Neural progenitor cell (in vitro differentiated cells): ENCODE measurements around the gene CHST14. TPM values are rescaled to one million over a fixed set of nuclear protein-coding genes. Genes with fewer than 3 reads are reported as not detected.

ENCODE experiments used
- DNase-seq: peaks from one replicate; pipeline ENCODE4 v3.0.0-alpha.2; 2016; ENCODE audit warnings: low spot score
- H2AFZ ChIP-seq: fragments of 200-600 bp; sonication (generic); replicated peaks from 2 replicates; pipeline ENCODE4 v1.6.1; 2016; ENCODE audit warnings: antibody characterized with exemption
- H3F3A ChIP-seq: fragments of 200-600 bp; sonication (generic); 2 replicates; pipeline ENCODE4 v1.6.1; 2016; ENCODE audit warnings: antibody characterized with exemption, low read depth
- H3K27ac ChIP-seq: fragments of 200-600 bp; sonication (generic); 2 replicates; pipeline ENCODE4 v1.5.1; 2016; ENCODE audit warnings: mild to moderate bottlenecking
- H3K27me3 ChIP-seq: fragments of 200-600 bp; sonication (generic); 2 replicates; pipeline ENCODE4 v1.6.1; 2016; ENCODE audit warnings: mild to moderate bottlenecking, moderate library complexity
- H3K36me3 ChIP-seq: fragments of 200-600 bp; sonication (generic); 2 replicates; pipeline ENCODE4 v1.5.1; 2016
- H3K4me1 ChIP-seq: fragments of 200-600 bp; sonication (generic); 2 replicates; pipeline ENCODE4 v1.6.1; 2016; ENCODE audit warnings: mixed run types
- H3K4me2 ChIP-seq: fragments of 200-600 bp; sonication (generic); 2 replicates; pipeline ENCODE4 v1.6.1; 2016
- H3K4me3 ChIP-seq: fragments of 200-600 bp; sonication (generic); 2 replicates; pipeline ENCODE4 v1.5.1; 2016
- H3K79me2 ChIP-seq: fragments of 200-600 bp; sonication (generic); 2 replicates; pipeline ENCODE4 v1.6.1; 2016; ENCODE audit warnings: low read depth
- H3K9ac ChIP-seq: fragments of 200-600 bp; sonication (generic); 2 replicates; pipeline ENCODE4 v1.6.1; 2016
- H3K9me3 ChIP-seq: fragments of 200-600 bp; sonication (generic); 2 replicates; pipeline ENCODE4 v1.5.1; 2016; ENCODE audit warnings: low read depth
- H4K20me1 ChIP-seq: fragments of 200-600 bp; sonication (generic); 2 replicates; pipeline ENCODE4 v1.6.1; 2016; ENCODE audit warnings: low read depth
- H3K27ac Mint-ChIP-seq: 3 replicates; pipeline ENCODE4 v1.8.0; 2021; ENCODE audit warnings: mixed read lengths
- H3K27me3 Mint-ChIP-seq: 2 replicates; pipeline ENCODE4 v1.8.0; 2022; ENCODE audit warnings: low read depth, mild to moderate bottlenecking, inconsistent platforms, moderate library complexity, mixed read lengths; ENCODE audit not compliant: insufficient read depth
- H3K36me3 Mint-ChIP-seq: 3 replicates; pipeline ENCODE4 v1.8.0; 2021; ENCODE audit warnings: mixed read lengths
- H3K4me1 Mint-ChIP-seq: 3 replicates; pipeline ENCODE4 v1.8.0; 2021; ENCODE audit warnings: mixed read lengths
- H3K4me3 Mint-ChIP-seq: 3 replicates; pipeline ENCODE4 v1.8.0; 2021; ENCODE audit warnings: mild to moderate bottlenecking, moderate library complexity, mixed read lengths
- H3K9me3 Mint-ChIP-seq: 3 replicates; pipeline ENCODE4 v1.8.0; 2020; ENCODE audit warnings: mixed read lengths
- EZH2 ChIP-seq: fragments of 200-600 bp; sonication (generic); IDR thresholded peaks from 2 replicates; pipeline ENCODE4 v1.6.1; 2017; ENCODE audit warnings: antibody characterized with exemption, mild to moderate bottlenecking, moderate library complexity
- EZH2phosphoT487 ChIP-seq: fragments of 200-600 bp; sonication (generic); IDR thresholded peaks from 2 replicates; pipeline ENCODE4 v1.6.1; 2017; ENCODE audit warnings: antibody characterized with exemption
- total RNA-seq: library from RNA; depleted of rRNA; stranded (reverse); fragments of >200 nt; gene quantifications from 2 replicates; pipeline ENCODE4 v1.2.3, GENCODE V29; 2015; ENCODE audit warnings: low replicate concordance
- TF ChIP-seq, protein P1 (sequence below): fragments of 200-600 bp; sonication (generic); IDR thresholded peaks from 2 replicates; pipeline ENCODE4 v1.5.1; 2017; ENCODE audit warnings: antibody characterized with exemption, mild to moderate bottlenecking

The CHST14 gene
- total RNA-seq, 1 donor from 2014 or later: 11.9 TPM

GRCh38 chr15:40443255-40443654 lies 27.5 kb upstream of the CHST14 start:
- H4K20me1 ChIP-seq: peaks cover 66% of the 10 kb centered on the region
- Mint-ChIP-seq H3K4me3 (peak overlapping the region; percentile 92), H3K27me3 (peaks cover 31% of the 10 kb centered on the region), H3K27ac (no peak overlapping the region), H3K4me1 (peaks cover 49% of the 10 kb centered on the region), H3K9me3 (no peaks in the 10 kb centered on the region), H3K36me3 (no peaks in the 10 kb centered on the region)
- peaks cover 71% of the 10 kb centered on the region for H3K79me2 ChIP-seq
- DNase-seq: no peak
- no peaks in the 10 kb centered on the region for H3K9me3 ChIP-seq
- H2AFZ ChIP-seq: no peak overlapping the region
- peaks cover 32% of the 10 kb centered on the region for H3K4me1 ChIP-seq
- H3K27me3 ChIP-seq: peaks cover 16% of the 10 kb centered on the region
- H3K9ac ChIP-seq: no peak overlapping the region
- TF ChIP-seq, protein P1, sequence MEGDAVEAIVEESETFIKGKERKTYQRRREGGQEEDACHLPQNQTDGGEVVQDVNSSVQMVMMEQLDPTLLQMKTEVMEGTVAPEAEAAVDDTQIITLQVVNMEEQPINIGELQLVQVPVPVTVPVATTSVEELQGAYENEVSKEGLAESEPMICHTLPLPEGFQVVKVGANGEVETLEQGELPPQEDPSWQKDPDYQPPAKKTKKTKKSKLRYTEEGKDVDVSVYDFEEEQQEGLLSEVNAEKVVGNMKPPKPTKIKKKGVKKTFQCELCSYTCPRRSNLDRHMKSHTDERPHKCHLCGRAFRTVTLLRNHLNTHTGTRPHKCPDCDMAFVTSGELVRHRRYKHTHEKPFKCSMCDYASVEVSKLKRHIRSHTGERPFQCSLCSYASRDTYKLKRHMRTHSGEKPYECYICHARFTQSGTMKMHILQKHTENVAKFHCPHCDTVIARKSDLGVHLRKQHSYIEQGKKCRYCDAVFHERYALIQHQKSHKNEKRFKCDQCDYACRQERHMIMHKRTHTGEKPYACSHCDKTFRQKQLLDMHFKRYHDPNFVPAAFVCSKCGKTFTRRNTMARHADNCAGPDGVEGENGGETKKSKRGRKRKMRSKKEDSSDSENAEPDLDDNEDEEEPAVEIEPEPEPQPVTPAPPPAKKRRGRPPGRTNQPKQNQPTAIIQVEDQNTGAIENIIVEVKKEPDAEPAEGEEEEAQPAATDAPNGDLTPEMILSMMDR: no peak
- no peak for TF ChIP-seq EZH2
- no peak for TF ChIP-seq EZH2phosphoT487
- H3K4me2 ChIP-seq: peak overlapping the region; percentile 82
- H3F3A ChIP-seq: peaks cover 27% of the 10 kb centered on the region
- no peak overlapping the region for H3K27ac ChIP-seq
- no peaks in the 10 kb centered on the region for H3K36me3 ChIP-seq
- H3K4me3 ChIP-seq: no peak overlapping the region

DNA sequence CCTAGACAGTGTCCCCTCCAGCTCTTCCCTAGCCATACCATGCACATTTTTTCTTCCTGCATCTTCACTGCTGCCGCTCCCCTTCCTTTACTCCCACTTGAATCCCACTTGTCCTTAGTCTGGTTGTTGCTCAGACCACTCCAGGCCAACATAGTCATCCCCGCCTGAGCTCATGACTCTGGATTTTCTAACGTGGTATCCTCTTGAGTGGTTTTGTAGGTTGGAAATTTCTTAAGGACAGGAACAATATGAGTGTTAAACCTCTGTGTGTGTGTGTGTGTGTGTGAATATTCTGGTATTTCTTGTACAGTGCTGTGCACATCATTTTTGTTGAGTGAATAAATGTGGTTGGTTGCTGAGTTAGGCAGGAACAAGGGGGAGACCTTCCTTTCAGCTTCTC lies 26.9 kb upstream of the CHST14 start:
- no peaks in the 10 kb centered on the region for H3K9me3 ChIP-seq
- TF ChIP-seq, protein P1: no peak
- TF ChIP-seq EZH2phosphoT487 (no peak), EZH2 (no peak)
- peak overlapping the region; percentile 8 for H3K4me2 ChIP-seq
- H3K27me3 ChIP-seq: peaks cover 11% of the 10 kb centered on the region
- H2AFZ ChIP-seq: no peak overlapping the region
- peaks cover 21% of the 10 kb centered on the region for H3F3A ChIP-seq
- Mint-ChIP-seq H3K4me1 (peaks cover 43% of the 10 kb centered on the region), H3K27ac (no peak overlapping the region), H3K9me3 (no peaks in the 10 kb centered on the region), H3K27me3 (peaks cover 25% of the 10 kb centered on the region), H3K36me3 (no peaks in the 10 kb centered on the region), H3K4me3 (peak overlapping the region; percentile 92)
- H3K4me3 ChIP-seq: no peak overlapping the region
- H3K4me1 ChIP-seq: peaks cover 30% of the 10 kb centered on the region
- no peak overlapping the region for H3K9ac ChIP-seq
- no peaks in the 10 kb centered on the region for H3K36me3 ChIP-seq
- H3K79me2 ChIP-seq: peaks cover 77% of the 10 kb centered on the region
- peaks cover 70% of the 10 kb centered on the region for H4K20me1 ChIP-seq
- H3K27ac ChIP-seq: no peak overlapping the region
- no peak for DNase-seq

DNA sequence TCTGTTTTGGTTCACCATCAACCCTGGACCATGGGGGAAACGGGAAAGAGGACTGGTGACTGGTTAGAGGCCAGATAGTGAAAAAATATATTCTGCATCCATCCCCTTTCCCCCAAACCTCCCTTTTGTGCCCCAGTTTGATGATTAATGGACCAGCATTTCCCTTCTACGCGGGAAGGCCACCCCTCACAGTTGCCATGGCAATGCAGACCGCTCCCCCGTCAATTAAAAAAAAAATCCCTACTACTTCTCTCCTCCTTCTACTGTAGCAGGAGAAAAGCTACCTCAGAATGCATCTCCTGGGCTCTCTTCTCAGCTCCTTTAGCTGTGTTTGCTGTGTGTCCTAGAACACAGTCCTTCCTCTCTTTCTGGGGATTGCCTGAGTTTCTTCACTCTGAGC lies 26.0 kb upstream of the CHST14 start:
- peak overlapping the region; percentile 8 for H3K4me2 ChIP-seq
- peaks cover 41% of the 10 kb centered on the region for H3K4me1 Mint-ChIP-seq
- no peak for DNase-seq
- peak overlapping the region; percentile 58 for H3K4me3 Mint-ChIP-seq
- H3K9me3 Mint-ChIP-seq: no peaks in the 10 kb centered on the region
- no peaks in the 10 kb centered on the region for H3K36me3 ChIP-seq
- H2AFZ ChIP-seq: no peak overlapping the region
- no peak overlapping the region for H3K9ac ChIP-seq
- H3K27me3 Mint-ChIP-seq: peaks cover 18% of the 10 kb centered on the region
- no peak for TF ChIP-seq EZH2
- TF ChIP-seq, protein P1: no peak
- TF ChIP-seq EZH2phosphoT487: no peak
- H3K27ac ChIP-seq: no peak overlapping the region
- peaks cover 3% of the 10 kb centered on the region for H3K36me3 Mint-ChIP-seq
- peaks cover 86% of the 10 kb centered on the region for H3K79me2 ChIP-seq
- no peak overlapping the region for H3K4me3 ChIP-seq
- H3K9me3 ChIP-seq: no peaks in the 10 kb centered on the region
- H4K20me1 ChIP-seq: peaks cover 79% of the 10 kb centered on the region
- no peak overlapping the region for H3K27ac Mint-ChIP-seq
- H3F3A ChIP-seq: peaks cover 19% of the 10 kb centered on the region
- H3K27me3 ChIP-seq: peaks cover 2% of the 10 kb centered on the region
- peaks cover 21% of the 10 kb centered on the region for H3K4me1 ChIP-seq
